Urothelium cell line (cell line): ENCODE data around the gene INPP5D.

ENCODE experiments used
- DNase-seq: peaks from one replicate; pipeline ENCODE4 v3.0.0; 2011; ENCODE audit warnings: low spot score, mixed read lengths
- FAIRE-seq: peaks from 2 replicates; lab custom pipeline; 2011; peaks lifted over from hg19 to GRCh38; lab: Jason Lieb, UNC

The INPP5D gene

DNA sequence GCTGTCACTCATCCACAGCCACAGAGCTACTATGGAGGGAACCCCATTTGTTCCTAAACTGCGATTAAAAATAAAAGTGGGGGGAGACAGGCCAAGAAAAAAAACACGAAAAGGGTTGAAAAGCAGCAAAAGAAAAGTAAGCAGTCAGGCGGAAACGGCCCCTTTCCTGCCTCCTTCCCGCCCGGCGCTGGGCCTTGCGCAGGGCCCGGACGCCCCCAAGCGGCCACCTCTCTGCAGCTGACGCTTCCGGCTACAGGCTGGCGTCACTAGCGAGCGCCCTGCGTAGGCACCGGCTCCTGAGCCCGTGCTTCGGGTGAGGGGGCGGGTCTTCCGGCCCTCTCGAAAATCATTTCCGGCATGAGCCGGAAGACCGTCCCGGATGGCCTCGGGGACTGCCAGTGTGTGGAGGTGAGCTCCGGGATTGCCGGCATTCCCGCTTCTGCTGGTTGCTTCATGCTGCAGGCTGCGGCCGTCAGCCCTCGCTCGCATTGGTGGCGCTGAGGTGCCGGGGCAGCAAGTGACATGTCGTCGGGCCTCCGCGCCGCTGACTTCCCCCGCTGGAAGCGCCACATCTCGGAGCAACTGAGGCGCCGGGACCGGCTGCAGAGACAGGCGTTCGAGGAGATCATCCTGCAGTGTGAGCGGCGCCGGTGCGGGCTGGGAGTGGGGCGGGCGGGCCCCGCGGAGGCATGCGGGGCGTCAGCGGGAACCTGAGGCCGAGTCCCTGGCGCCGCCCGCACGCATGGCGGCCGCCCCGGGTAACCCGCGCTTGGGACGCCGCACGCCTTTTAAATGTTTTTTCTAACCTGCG, 191.4 kb downstream of the INPP5D start, which contains the start of gene ATG16L1:
TSS of gene ATG16L1 (plus strand) at position 368 of the 811 bp plus-strand sequence. CDS start at position 523, 155 bp downstream.
- no peak for FAIRE-seq
- peak; percentile 99 for DNase-seq

DNA sequence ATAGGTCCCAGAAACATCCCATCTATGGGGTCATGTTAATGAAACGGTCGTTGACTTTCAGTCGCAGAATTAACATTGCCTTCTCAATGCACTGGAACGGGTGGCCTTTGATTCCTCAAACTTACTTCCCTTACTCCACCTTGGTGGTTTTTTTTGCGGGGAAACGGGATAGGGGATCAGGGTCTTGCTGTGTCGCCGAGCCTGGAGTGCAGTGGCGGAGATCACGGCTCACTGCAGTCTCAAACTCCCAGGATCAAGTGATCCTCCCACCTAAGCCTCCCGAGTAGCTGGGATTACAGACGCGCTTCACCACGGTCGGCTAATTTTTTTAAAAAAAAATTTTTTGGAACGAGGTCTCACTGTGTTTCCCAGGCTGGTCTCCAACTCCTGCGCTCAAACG, 192.1 kb downstream of the INPP5D start:
- no peak for DNase-seq
- no peak for FAIRE-seq

DNA sequence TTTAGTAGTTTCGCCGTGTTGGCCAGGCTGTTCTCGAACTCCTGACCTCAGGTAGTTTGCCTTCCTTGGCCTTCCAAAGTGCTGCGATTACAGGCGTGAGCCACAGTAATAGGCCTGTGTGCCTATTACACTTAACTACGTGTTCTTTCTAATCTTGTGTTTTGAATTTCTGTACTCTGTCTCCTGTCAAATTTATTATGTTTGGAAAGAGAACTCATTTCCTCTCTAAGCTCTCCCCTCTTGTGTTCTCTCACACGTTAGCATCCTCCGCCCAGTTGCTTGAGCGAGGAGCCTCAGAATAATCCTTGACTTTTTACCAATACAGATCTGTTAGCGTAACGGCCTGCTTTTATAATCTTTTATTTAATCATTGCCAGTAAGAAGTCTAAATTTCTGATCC, 195.0 kb downstream of the INPP5D start:
- DNase-seq: no peak
- FAIRE-seq: no peak

DNA sequence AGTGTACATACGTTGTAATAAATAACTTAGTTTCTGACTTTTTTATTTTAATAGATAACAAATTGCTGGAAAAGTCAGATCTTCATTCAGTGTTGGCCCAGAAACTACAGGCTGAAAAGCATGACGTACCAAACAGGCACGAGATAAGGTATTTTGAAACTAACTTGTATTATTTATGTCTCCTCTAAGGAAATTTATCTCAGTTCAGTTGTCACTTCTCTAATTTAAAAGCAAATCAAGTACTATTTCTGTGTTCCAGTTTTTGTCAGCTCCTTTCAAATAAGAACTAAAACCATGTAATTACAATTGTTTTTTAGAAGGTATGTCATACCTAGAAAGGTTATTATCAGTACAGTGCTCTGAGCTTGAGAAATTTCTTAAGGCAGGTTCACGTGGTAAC, 195.9 kb downstream of the INPP5D start:
- no peak for DNase-seq
- FAIRE-seq: no peak
